WERI-Rb-1 (cell line): ENCODE measurements around the gene OPN3.

ENCODE experiments used
- DNase-seq: peaks from one replicate; pipeline ENCODE4 v3.0.0-alpha.2; 2020
- H3K27ac ChIP-seq: fragments of 250-450 bp; sonication (Bioruptor Pico); 2 replicates; pipeline ENCODE4 v1.5.1; 2020; ENCODE audit warnings: mild to moderate bottlenecking, moderate library complexity
- H3K27me3 ChIP-seq: fragments of 250-450 bp; sonication (Bioruptor Pico); 2 replicates; pipeline ENCODE4 v1.5.1; 2021; ENCODE audit warnings: mild to moderate bottlenecking, low read depth, moderate library complexity; ENCODE audit not compliant: insufficient read depth, severe bottlenecking
- H3K36me3 ChIP-seq: fragments of 250-450 bp; sonication (Bioruptor Pico); 2 replicates; pipeline ENCODE4 v1.5.1; 2020; ENCODE audit warnings: mild to moderate bottlenecking, moderate library complexity
- H3K4me3 ChIP-seq: 2 replicates; pipeline ENCODE4 v1.5.1; 2011; ENCODE audit warnings: low read depth, mild to moderate bottlenecking, control low read depth, low read length
- H3K9me3 ChIP-seq: fragments of 250-450 bp; sonication (Bioruptor Pico); 2 replicates; pipeline ENCODE4 v1.5.1; 2021; ENCODE audit warnings: mild to moderate bottlenecking, moderate library complexity; ENCODE audit not compliant: severe bottlenecking
- TF ChIP-seq, protein P1 (sequence below): IDR thresholded peaks from 2 replicates; pipeline ENCODE4 v1.5.1; 2011; ENCODE audit warnings: low read depth, mild to moderate bottlenecking, control low read depth, inconsistent platforms, low read length

Gene OPN3

DNA sequence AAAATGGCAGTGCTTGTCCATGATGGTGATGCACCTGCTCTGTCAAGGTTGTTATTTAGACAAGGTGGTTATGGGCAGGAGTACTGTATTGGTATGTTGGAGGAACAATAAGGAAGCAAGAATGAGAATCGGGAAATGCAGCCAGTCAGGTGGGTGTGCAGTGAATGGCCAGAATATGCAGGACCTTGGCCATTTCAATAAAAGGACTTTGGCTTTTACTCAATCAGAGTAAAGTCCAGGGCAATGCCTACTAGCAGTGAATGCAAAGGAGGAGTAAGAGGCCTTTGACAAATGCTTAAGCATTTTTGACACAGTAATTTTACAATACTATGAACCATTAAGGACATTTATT lies 2.4 kb upstream of the OPN3 start:
- Histone ChIP-seq H3K36me3 (no peaks in the 10 kb centered on the region), H3K27ac (no peak overlapping the region), H3K27me3 (no peaks in the 10 kb centered on the region), H3K4me3 (no peak overlapping the region), H3K9me3 (peaks cover 16% of the 10 kb centered on the region)
- TF ChIP-seq, protein P1, sequence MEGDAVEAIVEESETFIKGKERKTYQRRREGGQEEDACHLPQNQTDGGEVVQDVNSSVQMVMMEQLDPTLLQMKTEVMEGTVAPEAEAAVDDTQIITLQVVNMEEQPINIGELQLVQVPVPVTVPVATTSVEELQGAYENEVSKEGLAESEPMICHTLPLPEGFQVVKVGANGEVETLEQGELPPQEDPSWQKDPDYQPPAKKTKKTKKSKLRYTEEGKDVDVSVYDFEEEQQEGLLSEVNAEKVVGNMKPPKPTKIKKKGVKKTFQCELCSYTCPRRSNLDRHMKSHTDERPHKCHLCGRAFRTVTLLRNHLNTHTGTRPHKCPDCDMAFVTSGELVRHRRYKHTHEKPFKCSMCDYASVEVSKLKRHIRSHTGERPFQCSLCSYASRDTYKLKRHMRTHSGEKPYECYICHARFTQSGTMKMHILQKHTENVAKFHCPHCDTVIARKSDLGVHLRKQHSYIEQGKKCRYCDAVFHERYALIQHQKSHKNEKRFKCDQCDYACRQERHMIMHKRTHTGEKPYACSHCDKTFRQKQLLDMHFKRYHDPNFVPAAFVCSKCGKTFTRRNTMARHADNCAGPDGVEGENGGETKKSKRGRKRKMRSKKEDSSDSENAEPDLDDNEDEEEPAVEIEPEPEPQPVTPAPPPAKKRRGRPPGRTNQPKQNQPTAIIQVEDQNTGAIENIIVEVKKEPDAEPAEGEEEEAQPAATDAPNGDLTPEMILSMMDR, result no peak
- no peak for DNase-seq

DNA sequence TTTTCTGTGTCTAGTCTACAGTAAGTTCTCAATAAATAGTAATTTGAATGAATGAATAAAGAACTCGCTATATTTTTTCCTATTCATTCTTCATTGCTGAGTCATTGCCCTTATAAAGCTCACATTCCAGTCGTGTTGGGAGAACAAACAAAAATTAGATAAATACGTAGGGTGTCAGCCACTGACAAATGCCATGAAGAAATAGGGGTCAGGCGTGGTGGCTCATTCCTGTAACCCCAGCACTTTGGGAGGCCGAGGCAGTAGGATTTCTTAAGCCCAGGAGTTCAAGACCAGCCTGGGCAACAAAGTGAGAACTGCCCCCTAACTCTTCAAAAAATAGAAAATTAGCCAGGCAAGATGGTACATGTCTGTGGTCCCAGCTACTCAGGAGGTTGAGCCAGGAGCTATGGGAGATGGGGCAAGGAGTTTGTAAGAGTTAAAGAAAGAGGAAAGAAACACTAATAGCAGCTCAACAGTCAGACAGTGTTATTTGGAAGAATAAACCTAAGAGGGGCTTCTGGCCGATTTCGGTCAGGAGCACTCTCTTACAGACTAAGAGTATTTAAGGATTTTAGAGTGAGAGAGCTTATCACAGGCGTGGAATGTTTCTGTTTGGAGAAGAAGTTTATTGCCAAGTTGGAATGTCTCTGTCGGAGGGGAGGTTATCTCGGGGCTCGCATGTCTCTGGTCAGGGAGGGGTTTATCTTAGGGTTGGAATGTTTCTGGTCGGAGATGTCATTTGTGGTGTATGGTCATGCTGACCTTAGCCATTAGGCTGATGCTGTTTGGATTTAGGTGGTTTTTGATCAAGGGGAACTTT lies 1.8 kb upstream of the OPN3 start:
- DNase-seq, result no peak
- TF ChIP-seq, protein P1, result no peak
- H3K27ac ChIP-seq, result no peak overlapping the region

DNA sequence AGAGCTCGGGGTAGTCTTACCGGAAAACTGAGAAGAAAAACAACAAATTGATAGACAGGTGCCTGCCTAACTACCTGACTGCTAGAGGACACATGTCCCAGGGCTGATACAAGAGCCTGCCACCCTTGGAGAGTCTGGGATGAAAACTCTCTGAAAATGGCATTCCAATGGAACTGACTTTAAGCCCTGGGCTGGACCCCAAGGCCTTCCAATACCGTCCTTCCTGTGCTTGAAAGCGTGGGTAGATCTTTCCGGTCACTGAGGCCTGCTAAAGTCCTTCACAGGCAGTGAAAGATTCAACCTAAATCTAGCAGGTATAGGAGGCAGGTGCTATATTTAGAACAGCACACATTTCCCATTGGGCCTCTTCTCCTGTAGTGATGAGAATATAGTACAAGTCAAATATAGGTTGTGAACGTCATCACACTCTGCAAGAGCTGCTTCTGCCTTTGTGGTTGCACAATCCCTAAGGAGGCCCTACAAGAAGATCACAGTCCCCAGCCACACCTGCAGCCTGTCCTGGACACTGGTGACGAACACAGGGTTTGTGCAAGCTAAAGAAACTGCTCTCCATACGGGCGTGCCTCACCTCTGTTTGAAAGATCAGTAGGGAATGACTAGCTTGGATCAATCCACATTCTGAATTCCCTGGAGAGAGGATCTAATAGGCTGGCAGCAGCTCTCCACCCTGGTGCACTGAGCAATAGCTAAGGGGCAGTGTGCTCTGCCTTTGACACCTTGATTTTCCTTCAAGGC lies 876 bp upstream of the OPN3 start:
- H3K27ac ChIP-seq, result peak overlapping the region; percentile 28
- no peaks in the 10 kb centered on the region for H3K27me3 ChIP-seq
- DNase-seq, result no peak
- no peaks in the 10 kb centered on the region for H3K36me3 ChIP-seq
- TF ChIP-seq, protein P1, result no peak
- peaks cover 16% of the 10 kb centered on the region for H3K9me3 ChIP-seq
- H3K4me3 ChIP-seq, result peak overlapping the region; percentile 38; the same call in 1 of the 2 replicates

More for the DNA sequence above, 1.8 kb upstream of the OPN3 start:
- no peaks in the 10 kb centered on the region for H3K27me3 ChIP-seq
- H3K36me3 ChIP-seq, result no peaks in the 10 kb centered on the region
- peaks cover 16% of the 10 kb centered on the region for H3K9me3 ChIP-seq
- H3K4me3 ChIP-seq, result no peak overlapping the region

DNA sequence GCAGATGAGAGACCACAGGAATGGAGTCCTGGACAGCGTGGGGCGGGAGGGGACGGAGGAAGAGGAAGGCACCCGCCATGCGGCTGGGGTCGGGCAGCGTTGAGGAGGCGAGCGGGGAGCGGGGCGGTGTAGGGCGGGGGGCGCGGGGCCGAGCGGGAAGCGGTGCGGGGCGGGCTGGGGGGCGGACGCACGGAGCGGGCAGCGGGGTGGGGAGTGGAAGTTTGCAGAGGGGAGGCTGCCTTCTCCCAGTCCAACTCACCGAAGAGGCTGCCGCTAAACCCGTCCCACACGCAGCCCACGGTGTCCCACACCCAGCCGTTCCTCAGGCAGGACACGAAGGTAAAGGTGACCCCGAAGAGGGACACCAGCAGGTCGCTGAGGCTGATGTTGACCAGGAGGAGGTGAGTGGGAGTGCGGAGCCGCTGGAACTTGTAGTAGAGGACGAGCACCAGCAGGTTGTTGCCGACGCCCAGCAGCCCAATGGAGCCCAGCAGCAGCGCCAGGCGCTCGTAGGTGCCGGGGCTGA lies 483 bp downstream of the OPN3 start:
- TF ChIP-seq, protein P1, result peak; percentile 30
- H3K9me3 ChIP-seq, result peaks cover 16% of the 10 kb centered on the region
- peak overlapping the region; percentile 87 for H3K4me3 ChIP-seq
- no peaks in the 10 kb centered on the region; the same call in 1 of the 2 replicates for H3K36me3 ChIP-seq
- no peaks in the 10 kb centered on the region for H3K27me3 ChIP-seq
- DNase-seq, result peak; percentile 71
- H3K27ac ChIP-seq, result peak overlapping the region; percentile 72

DNA sequence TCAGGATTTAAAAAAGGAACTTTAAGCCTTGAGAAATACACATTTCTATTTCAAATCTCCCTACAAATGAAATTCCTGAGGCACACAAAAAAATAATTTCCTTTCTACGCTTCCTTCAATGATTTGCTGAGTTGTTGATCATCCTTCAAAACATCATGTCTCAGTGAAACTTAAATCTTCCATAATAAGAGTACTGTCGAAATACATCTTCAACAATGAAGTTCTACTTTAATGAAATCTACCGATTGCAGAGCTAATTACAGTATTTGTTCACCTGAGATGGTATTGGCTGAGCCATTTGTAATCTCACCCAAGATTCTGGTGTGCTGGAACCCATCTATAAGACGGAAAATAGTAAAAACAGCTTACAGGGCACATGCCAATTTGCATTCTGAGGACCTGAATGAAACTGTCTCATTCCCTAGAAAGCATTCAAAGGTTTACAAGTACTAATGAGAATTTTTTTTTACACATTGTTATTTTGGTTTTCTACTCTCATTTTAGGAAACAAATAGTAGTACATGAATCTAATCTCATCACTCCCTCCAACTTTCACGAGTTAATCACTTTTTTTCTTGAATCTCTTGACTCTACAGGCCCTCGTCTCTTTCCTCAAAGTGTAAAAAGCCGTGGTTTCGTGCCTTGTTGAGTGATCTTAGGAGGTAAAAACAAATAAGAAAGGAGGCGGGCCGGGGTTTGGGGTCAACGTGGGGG lies 1.1 kb downstream of the OPN3 start:
- H3K27me3 ChIP-seq, result no peaks in the 10 kb centered on the region
- DNase-seq, result no peak
- TF ChIP-seq, protein P1, result no peak
- peaks cover 16% of the 10 kb centered on the region for H3K9me3 ChIP-seq
- no peak overlapping the region for H3K27ac ChIP-seq
- peak overlapping the region; percentile 87 for H3K4me3 ChIP-seq
- no peaks in the 10 kb centered on the region; the same call in 1 of the 2 replicates for H3K36me3 ChIP-seq
